ENCODE measurements around the gene DDN.

DDN gene

DNA sequence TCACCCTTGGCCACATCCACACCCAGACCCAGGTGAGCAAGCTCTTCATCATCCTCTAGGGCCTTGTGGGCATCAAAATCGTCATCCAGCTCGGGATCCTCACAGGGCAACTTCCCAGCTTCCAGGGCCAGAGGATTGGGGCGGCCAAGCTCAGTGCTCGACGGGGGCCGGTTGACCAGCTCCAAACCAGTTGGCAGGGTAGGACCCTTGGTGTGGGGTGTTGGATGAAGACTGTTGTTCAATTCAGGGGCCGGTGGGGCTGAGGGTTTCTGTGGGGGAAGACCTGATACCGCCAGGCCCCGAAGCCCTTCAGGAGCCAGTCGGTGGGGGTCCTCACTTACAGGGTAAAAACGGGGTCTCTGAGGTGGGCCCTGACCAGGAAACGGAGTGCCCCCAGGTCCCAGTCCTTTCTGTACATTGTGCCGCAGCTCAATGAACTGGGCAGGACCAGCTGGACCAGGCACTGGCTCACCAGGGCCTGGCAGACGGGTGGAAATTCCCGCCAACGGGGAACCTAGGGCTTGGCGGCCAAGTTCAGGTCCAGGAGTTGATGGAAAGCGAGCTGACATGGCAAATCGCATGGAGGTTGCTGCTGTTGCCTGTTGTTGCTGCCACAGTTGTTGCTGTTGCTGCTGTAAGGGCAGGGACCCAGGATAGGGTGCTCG lies 39.2 kb upstream of the DDN start:
- no CpG with 5 or more reads among the region's 20 CpGs for whole genome bisulfite sequencing (ENCODE audit: extremely low coverage, insufficient coverage, low lambda C conversion rate)
- Histone ChIP-seq H3K79me1 (ENCODE audit: low read length) (peaks cover 3% of the 10 kb centered on the region), H4K8ac (ENCODE audit: low read depth, low read length) (no peak overlapping the region), H3K79me2 (ENCODE audit: control insufficient read depth, insufficient read depth, low read length) (no peaks in the 10 kb centered on the region), H3K23ac (ENCODE audit: low read length) (no peak overlapping the region), H2AK5ac (ENCODE audit: low read length) (no peak overlapping the region), H2BK120ac (ENCODE audit: low read depth, low read length) (no peak overlapping the region), H3K4ac (ENCODE audit: low read depth, low read length) (no peak overlapping the region), H3K36me3 (ENCODE audit: control insufficient read depth, insufficient read depth, low read length) (peaks cover 48% of the 10 kb centered on the region), H2BK15ac (replicated peaks; ENCODE audit: low read depth) (no peak overlapping the region), H3K4me2 (ENCODE audit: low read length) (no peak overlapping the region), H3K27me3 (ENCODE audit: insufficient read depth, low read length, poor library complexity) (no peaks in the 10 kb centered on the region), H3K56ac (ENCODE audit: low read length) (no peak overlapping the region), H3K9ac (ENCODE audit: low read length) (no peak overlapping the region), H3K27ac (ENCODE audit: low read depth, low read length) (no peak overlapping the region), H3K4me3 (ENCODE audit: low read length) (no peak overlapping the region), H3K18ac (ENCODE audit: low read length) (no peak overlapping the region), H3K4me1 (ENCODE audit: control insufficient read depth, low read depth, low read length) (no peaks in the 10 kb centered on the region), H2BK5ac (ENCODE audit: low read length) (no peak overlapping the region), H4K5ac (ENCODE audit: low read length) (no peak overlapping the region)
- no peak for DNase-seq

DNA sequence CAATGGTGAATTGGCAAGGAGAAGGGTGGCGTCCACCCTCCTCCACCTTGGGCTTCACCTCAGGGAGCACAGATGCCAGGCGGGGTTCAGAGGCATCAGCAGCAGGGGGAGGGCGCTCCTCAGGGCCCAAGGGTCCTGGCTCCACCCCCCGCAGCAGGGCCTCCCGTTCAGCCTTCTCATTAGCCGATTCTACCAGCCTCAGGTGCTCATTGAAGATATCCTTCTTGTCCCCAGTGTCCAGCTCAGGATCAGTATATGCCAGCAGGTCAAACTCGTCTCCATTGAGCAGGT lies 38.7 kb upstream of the DDN start:
- no CpG with 5 or more reads among the region's 7 CpGs for WGBS (ENCODE audit: extremely low coverage, insufficient coverage, low lambda C conversion rate)
- Histone ChIP-seq H2BK5ac (ENCODE audit: low read length) (no peak overlapping the region), H4K8ac (ENCODE audit: low read depth, low read length) (no peak overlapping the region), H3K4me2 (ENCODE audit: low read length) (no peak overlapping the region), H3K4me3 (ENCODE audit: low read length) (no peak overlapping the region), H3K36me3 (ENCODE audit: control insufficient read depth, insufficient read depth, low read length) (peaks cover 43% of the 10 kb centered on the region), H2BK120ac (ENCODE audit: low read depth, low read length) (no peak overlapping the region), H4K5ac (ENCODE audit: low read length) (no peak overlapping the region), H3K27ac (ENCODE audit: low read depth, low read length) (no peak overlapping the region), H3K9ac (ENCODE audit: low read length) (no peak overlapping the region), H3K79me1 (ENCODE audit: low read length) (peaks cover 2% of the 10 kb centered on the region), H3K4ac (ENCODE audit: low read depth, low read length) (no peak overlapping the region), H3K56ac (ENCODE audit: low read length) (no peak overlapping the region), H3K4me1 (ENCODE audit: control insufficient read depth, low read depth, low read length) (no peaks in the 10 kb centered on the region), H3K27me3 (ENCODE audit: insufficient read depth, low read length, poor library complexity) (no peaks in the 10 kb centered on the region), H2BK15ac (replicated peaks; ENCODE audit: low read depth) (no peak overlapping the region), H3K18ac (ENCODE audit: low read length) (no peak overlapping the region), H3K23ac (ENCODE audit: low read length) (no peak overlapping the region), H2AK5ac (ENCODE audit: low read length) (no peak overlapping the region), H3K79me2 (ENCODE audit: control insufficient read depth, insufficient read depth, low read length) (no peaks in the 10 kb centered on the region)
- DNase-seq, result no peak

- Histone ChIP-seq H2BK120ac (ENCODE audit: low read depth, low read length) (no peak overlapping the region), H3K4me3 (ENCODE audit: low read length) (no peak overlapping the region), H3K4me1 (ENCODE audit: control insufficient read depth, low read depth, low read length) (no peaks in the 10 kb centered on the region), H3K27me3 (ENCODE audit: insufficient read depth, low read length, poor library complexity) (no peaks in the 10 kb centered on the region), H3K9ac (ENCODE audit: low read length) (no peak overlapping the region), H3K27ac (ENCODE audit: low read depth, low read length) (no peak overlapping the region), H3K23ac (ENCODE audit: low read length) (no peak overlapping the region), H3K79me2 (ENCODE audit: control insufficient read depth, insufficient read depth, low read length) (no peaks in the 10 kb centered on the region), H4K8ac (ENCODE audit: low read depth, low read length) (no peak overlapping the region), H3K4ac (ENCODE audit: low read depth, low read length) (no peak overlapping the region), H2BK5ac (ENCODE audit: low read length) (no peak overlapping the region), H3K56ac (ENCODE audit: low read length) (no peak overlapping the region), H3K18ac (ENCODE audit: low read length) (no peak overlapping the region), H2BK15ac (replicated peaks; ENCODE audit: low read depth) (no peak overlapping the region), H2AK5ac (ENCODE audit: low read length) (no peak overlapping the region), H3K4me2 (ENCODE audit: low read length) (no peak overlapping the region), H3K79me1 (ENCODE audit: low read length) (peaks cover 2% of the 10 kb centered on the region), H4K5ac (ENCODE audit: low read length) (no peak overlapping the region), H3K36me3 (ENCODE audit: control insufficient read depth, insufficient read depth, low read length) (peaks cover 40% of the 10 kb centered on the region)
- DNase-seq, result no peak
- no CpG with 5 or more reads among the region's 9 CpGs for WGBS (ENCODE audit: extremely low coverage, insufficient coverage, low lambda C conversion rate)
These were observed 38.2 kb upstream of the DDN start for GRCh38 chr12:49037111-49037946.

DNA sequence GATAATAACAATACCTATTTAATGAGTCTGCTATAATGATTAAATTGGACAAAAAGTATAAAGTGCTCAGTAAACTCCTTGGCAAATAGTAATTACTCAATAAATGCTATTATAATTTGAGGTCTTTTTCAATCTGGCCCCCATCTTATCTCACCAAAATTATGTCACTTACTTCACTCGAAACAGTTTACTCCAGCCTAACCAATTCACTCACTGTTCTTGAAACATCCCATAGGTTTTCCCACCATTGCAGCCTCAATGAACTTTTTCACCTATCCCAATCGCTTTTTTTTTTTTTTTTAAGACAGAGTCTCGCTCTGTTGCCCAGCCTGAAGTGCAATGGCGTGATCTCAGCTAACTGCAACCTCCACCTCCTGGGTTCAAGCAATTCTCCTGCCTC lies 36.9 kb upstream of the DDN start:
- Histone ChIP-seq H3K23ac (ENCODE audit: low read length) (no peak overlapping the region), H4K5ac (ENCODE audit: low read length) (no peak overlapping the region), H3K4me3 (ENCODE audit: low read length) (no peak overlapping the region), H3K79me1 (ENCODE audit: low read length) (peaks cover 2% of the 10 kb centered on the region), H3K9ac (ENCODE audit: low read length) (no peak overlapping the region), H3K4me2 (ENCODE audit: low read length) (no peak overlapping the region), H3K27ac (ENCODE audit: low read depth, low read length) (no peak overlapping the region), H3K4ac (ENCODE audit: low read depth, low read length) (no peak overlapping the region), H2BK120ac (ENCODE audit: low read depth, low read length) (no peak overlapping the region), H3K56ac (ENCODE audit: low read length) (no peak overlapping the region), H3K4me1 (ENCODE audit: control insufficient read depth, low read depth, low read length) (no peaks in the 10 kb centered on the region), H3K36me3 (ENCODE audit: control insufficient read depth, insufficient read depth, low read length) (peaks cover 35% of the 10 kb centered on the region), H2BK5ac (ENCODE audit: low read length) (no peak overlapping the region), H4K8ac (ENCODE audit: low read depth, low read length) (no peak overlapping the region), H3K27me3 (ENCODE audit: insufficient read depth, low read length, poor library complexity) (no peaks in the 10 kb centered on the region), H2BK15ac (replicated peaks; ENCODE audit: low read depth) (no peak overlapping the region), H2AK5ac (ENCODE audit: low read length) (no peak overlapping the region), H3K79me2 (ENCODE audit: control insufficient read depth, insufficient read depth, low read length) (no peaks in the 10 kb centered on the region), H3K18ac (ENCODE audit: low read length) (no peak overlapping the region)
- no CpG with 5 or more reads among the region's 4 CpGs for WGBS (ENCODE audit: extremely low coverage, insufficient coverage, low lambda C conversion rate)
- DNase-seq, result no peak

GRCh38 chr12:49034286-49034622 lies 35.1 kb upstream of the DDN start:
- no peaks in the 10 kb centered on the region for H3K27me3 ChIP-seq (ENCODE audit: insufficient read depth, low read length, poor library complexity)
- H2BK15ac ChIP-seq (replicated peaks; ENCODE audit: low read depth), result no peak overlapping the region
- H3K36me3 ChIP-seq (ENCODE audit: control insufficient read depth, insufficient read depth, low read length), result peaks cover 34% of the 10 kb centered on the region
- H3K4ac ChIP-seq (ENCODE audit: low read depth, low read length), result no peak overlapping the region
- H3K4me2 ChIP-seq (ENCODE audit: low read length), result no peak overlapping the region
- H2BK120ac ChIP-seq (ENCODE audit: low read depth, low read length), result no peak overlapping the region
- no peak for DNase-seq
- no peaks in the 10 kb centered on the region for H3K79me2 ChIP-seq (ENCODE audit: control insufficient read depth, insufficient read depth, low read length)
- H2BK5ac ChIP-seq (ENCODE audit: low read length), result no peak overlapping the region
- no peak overlapping the region for H4K5ac ChIP-seq (ENCODE audit: low read length)
- H4K8ac ChIP-seq (ENCODE audit: low read depth, low read length), result no peak overlapping the region
- H3K56ac ChIP-seq (ENCODE audit: low read length), result no peak overlapping the region
- no peaks in the 10 kb centered on the region for H3K4me1 ChIP-seq (ENCODE audit: control insufficient read depth, low read depth, low read length)
- H3K23ac ChIP-seq (ENCODE audit: low read length), result no peak overlapping the region
- H3K9ac ChIP-seq (ENCODE audit: low read length), result no peak overlapping the region
- H3K18ac ChIP-seq (ENCODE audit: low read length), result no peak overlapping the region
- H3K79me1 ChIP-seq (ENCODE audit: low read length), result peaks cover 2% of the 10 kb centered on the region
- no CpG with 5 or more reads among the region's 4 CpGs for WGBS (ENCODE audit: extremely low coverage, insufficient coverage, low lambda C conversion rate)
- no peak overlapping the region for H3K4me3 ChIP-seq (ENCODE audit: low read length)
- H3K27ac ChIP-seq (ENCODE audit: low read depth, low read length), result no peak overlapping the region
- no peak overlapping the region for H2AK5ac ChIP-seq (ENCODE audit: low read length)
